Epithelial cell of esophagus (primary cell): ENCODE results near the gene EFHC1.

Experiments
- DNase-seq: peaks from one replicate; pipeline ENCODE4 v3.0.0; 2010; ENCODE audit warnings: low read depth
- H3K4me3 ChIP-seq: 2 replicates; pipeline ENCODE4 v1.5.1; 2011; ENCODE audit warnings: mild to moderate bottlenecking, low read length, control low read depth
- TF ChIP-seq, protein P1 (sequence below): IDR thresholded peaks from 2 replicates; pipeline ENCODE4 v1.5.1; 2011; ENCODE audit warnings: low read depth, mild to moderate bottlenecking, low read length, control low read depth, inconsistent platforms; ENCODE audit not compliant: insufficient read depth; ENCODE audit errors: missing control alignments

The EFHC1 gene

GRCh38 chr6:52508261-52508739 lies 88.2 kb downstream of the EFHC1 start:
- TF ChIP-seq, protein P1, sequence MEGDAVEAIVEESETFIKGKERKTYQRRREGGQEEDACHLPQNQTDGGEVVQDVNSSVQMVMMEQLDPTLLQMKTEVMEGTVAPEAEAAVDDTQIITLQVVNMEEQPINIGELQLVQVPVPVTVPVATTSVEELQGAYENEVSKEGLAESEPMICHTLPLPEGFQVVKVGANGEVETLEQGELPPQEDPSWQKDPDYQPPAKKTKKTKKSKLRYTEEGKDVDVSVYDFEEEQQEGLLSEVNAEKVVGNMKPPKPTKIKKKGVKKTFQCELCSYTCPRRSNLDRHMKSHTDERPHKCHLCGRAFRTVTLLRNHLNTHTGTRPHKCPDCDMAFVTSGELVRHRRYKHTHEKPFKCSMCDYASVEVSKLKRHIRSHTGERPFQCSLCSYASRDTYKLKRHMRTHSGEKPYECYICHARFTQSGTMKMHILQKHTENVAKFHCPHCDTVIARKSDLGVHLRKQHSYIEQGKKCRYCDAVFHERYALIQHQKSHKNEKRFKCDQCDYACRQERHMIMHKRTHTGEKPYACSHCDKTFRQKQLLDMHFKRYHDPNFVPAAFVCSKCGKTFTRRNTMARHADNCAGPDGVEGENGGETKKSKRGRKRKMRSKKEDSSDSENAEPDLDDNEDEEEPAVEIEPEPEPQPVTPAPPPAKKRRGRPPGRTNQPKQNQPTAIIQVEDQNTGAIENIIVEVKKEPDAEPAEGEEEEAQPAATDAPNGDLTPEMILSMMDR, result no peak
- H3K4me3 ChIP-seq, result no peak overlapping the region
- no peak for DNase-seq

DNA sequence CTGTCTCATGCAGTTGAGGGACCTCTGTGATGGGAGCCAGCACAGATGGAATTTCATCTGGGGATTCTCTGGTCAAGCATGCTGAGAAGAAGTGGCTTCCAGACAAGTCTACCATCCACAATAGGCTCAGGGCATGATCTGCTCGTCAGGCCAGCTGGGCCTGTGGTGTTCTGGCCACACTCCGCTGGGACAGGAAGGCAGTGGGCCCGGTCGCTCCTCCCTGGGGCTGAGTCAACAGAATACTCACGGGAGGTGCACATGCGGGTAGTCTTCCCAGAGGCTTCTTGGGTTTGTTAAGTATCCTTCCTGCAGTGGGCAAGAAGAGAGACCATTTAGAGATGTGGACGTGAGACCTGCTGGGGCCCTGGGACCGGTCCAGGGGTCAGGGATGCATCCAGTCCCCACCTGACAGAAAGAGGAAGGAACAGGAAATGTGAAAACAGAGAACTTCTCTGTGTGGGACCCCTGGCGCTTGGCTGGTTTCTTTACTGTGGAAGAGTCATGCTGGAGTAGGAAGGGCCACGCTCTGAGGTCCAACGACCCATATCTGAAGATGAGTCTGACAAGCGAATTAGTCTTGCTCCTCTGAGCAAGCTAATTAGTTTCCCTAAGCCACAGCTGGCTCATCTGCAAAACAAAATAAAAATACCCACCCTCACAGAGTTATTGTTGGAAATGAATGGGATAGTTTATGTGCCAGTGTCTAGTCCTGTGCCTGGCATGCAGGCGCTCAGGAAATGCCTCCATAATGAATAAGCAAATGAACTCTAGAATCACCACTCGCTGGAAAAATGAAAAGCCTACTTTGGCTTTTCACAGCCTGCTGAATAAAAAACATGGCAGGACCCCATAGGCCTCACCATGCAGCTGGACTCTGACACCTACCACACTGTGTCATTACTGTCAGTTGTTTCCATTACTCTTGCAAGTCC lies 89.4 kb downstream of the EFHC1 start:
- no peak for DNase-seq
- TF ChIP-seq, protein P1, result no peak
- H3K4me3 ChIP-seq, result no peak overlapping the region

- TF ChIP-seq, protein P1, result no peak
- H3K4me3 ChIP-seq, result no peak overlapping the region
- DNase-seq, result no peak
Measured at GRCh38 chr6:52510213-52510562, 90.0 kb downstream of the EFHC1 start.

GRCh38 chr6:52511163-52511562 lies 91.0 kb downstream of the EFHC1 start:
- TF ChIP-seq, protein P1, result no peak
- H3K4me3 ChIP-seq, result no peak overlapping the region
- DNase-seq, result no peak

DNA sequence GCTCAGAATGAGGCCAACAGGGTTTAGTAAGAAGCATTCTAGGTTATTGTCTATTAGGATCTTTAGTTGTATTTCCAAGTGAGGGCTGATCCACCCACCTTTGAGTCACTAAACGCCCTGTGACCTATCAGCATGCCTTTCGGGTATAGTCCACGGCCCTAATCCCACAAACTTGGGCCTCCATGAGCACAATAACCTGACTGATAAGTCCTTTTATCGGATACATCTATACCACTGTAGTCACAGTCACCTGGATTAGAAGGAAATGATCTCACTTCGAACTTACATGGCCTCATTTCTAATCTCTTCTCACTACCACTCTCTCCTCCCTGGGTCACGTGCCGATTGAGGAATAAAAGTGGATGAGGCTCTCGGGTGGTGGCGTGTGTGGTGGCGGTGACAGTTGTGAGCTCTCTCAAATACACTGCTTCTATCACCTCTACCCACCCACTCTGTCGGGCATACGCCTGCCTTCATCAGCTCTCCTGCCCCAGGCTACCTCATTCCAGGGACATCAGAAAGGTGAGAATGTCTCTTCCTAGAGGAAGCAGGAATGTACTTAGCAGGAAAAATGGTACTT lies 91.5 kb downstream of the EFHC1 start:
- TF ChIP-seq, protein P1, result no peak
- DNase-seq, result peak; percentile 28
- no peak overlapping the region for H3K4me3 ChIP-seq

GRCh38 chr6:52512199-52512598 lies 92.1 kb downstream of the EFHC1 start:
- peak; percentile 50 for DNase-seq
- TF ChIP-seq, protein P1, result no peak
- no peak overlapping the region for H3K4me3 ChIP-seq
